Keratinocyte (primary cell): ENCODE results near the gene BABAM2.

Source experiments
- CTCF ChIP-seq, 3 experiments: IDR thresholded peaks in 1 of 3; conservative IDR thresholded peaks in 1 of 3; optimal IDR thresholded peaks in 1 of 3; 2 replicates in 2 of 3; 3 replicates in 1 of 3; pipeline versions ENCODE3 to v1.5.1; 2011; ENCODE audit warnings: low read length in 3 of 3, mild to moderate bottlenecking in 3 of 3, moderate library complexity in 2 of 3, control low read depth in 1 of 3, inconsistent platforms in 1 of 3; ENCODE audit not compliant: insufficient read depth in 2 of 3; ENCODE audit errors: extremely low read depth in 1 of 3
- EZH2 ChIP-seq: IDR thresholded peaks from one replicate; pipeline ENCODE4 v1.6.1; 2012; ENCODE audit warnings: inconsistent platforms, mild to moderate bottlenecking, low read length, moderate library complexity

GRCh38 chr2:28152585-28153280 lies 262.2 kb downstream of the BABAM2 start:
- TF ChIP-seq EZH2 (no peak), CTCF (optimal IDR thresholded peaks at IDR 0.05 in 1 of 3, IDR thresholded peaks at IDR 0.05 in 1 of 3, conservative IDR thresholded peaks at IDR 0.05 in 1 of 3; ENCODE audit: extremely low read depth in 1 of 3, insufficient read depth in 2 of 3, low read length in 3 of 3) (no peak)
